ENCODE data around the gene POFUT2.

DNA sequence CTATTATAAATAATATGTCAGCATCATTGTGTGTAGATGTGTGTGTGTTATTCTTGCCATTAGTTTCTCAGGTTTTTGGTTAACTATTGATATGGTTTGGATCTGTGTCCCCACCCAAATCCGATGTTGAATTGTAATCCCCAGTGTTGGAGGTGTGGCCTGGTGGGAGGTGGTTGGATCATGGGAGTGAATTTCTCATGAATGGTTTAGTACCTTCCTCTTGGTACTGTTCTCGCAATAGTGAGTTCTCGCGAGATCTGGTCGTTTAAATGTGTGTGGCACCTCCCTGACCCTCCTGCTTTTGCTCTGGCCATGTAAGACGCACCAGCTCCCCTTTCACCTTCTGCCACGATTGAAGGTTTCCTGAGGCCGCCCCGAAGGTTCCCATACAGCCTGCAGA, 9.6 kb upstream of the POFUT2 start:
- TF ChIP-seq ZNF565 (CRISPR knock-in tag; conservative IDR thresholded peaks at IDR 0.05; ENCODE audit: low read depth) (no peak), ZFP3 (CRISPR knock-in tag; IDR thresholded peaks at IDR 0.05) (no peak), TCF4 (CRISPR knock-in tag; IDR thresholded peaks at IDR 0.05; ENCODE audit: borderline replicate concordance) (no peak)
- TF ChIP-seq, protein P1, sequence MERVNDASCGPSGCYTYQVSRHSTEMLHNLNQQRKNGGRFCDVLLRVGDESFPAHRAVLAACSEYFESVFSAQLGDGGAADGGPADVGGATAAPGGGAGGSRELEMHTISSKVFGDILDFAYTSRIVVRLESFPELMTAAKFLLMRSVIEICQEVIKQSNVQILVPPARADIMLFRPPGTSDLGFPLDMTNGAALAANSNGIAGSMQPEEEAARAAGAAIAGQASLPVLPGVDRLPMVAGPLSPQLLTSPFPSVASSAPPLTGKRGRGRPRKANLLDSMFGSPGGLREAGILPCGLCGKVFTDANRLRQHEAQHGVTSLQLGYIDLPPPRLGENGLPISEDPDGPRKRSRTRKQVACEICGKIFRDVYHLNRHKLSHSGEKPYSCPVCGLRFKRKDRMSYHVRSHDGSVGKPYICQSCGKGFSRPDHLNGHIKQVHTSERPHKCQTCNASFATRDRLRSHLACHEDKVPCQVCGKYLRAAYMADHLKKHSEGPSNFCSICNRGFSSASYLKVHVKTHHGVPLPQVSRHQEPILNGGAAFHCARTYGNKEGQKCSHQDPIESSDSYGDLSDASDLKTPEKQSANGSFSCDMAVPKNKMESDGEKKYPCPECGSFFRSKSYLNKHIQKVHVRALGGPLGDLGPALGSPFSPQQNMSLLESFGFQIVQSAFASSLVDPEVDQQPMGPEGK (CRISPR knock-in tag; IDR thresholded peaks at IDR 0.05; ENCODE audit: borderline replicate concordance) = no peak
